ENCODE measurements around the gene CDR2L. TPM values are rescaled to one million over a fixed set of nuclear protein-coding genes. Genes with fewer than 3 reads are reported as not detected.
"Not testable (repeated sequence)": the region's sequence is repeated elsewhere in the genome, so short reads cannot be mapped to it uniquely, and the experiment has no call there.

Gene CDR2L
- total RNA-seq, 1 donor from 2014 or later = 52.3 TPM

GRCh38 chr17:74981318-74981978 is 6.0 kb upstream of the CDR2L start:
- peak overlapping the region; percentile 64 for H3K4me3 ChIP-seq (ENCODE audit: low read depth, low read length)
- H3K27me3 ChIP-seq (ENCODE audit: control insufficient read depth, insufficient read depth, low read length) = no peaks in the 10 kb centered on the region
- no peak for TF ChIP-seq CTCF (IDR thresholded peaks at IDR 0.05; ENCODE audit: insufficient read depth, low read length, poor library complexity, severe bottlenecking)
- DNase-seq (ENCODE audit: low read depth) = no peak
- H3K36me3 ChIP-seq (ENCODE audit: control insufficient read depth, insufficient read depth, low read length) = no peaks in the 10 kb centered on the region

- TF ChIP-seq CTCF (IDR thresholded peaks at IDR 0.05; ENCODE audit: insufficient read depth, low read length, poor library complexity, severe bottlenecking) = no peak
- DNase-seq (ENCODE audit: low read depth) = no peak
- no peaks in the 10 kb centered on the region for H3K36me3 ChIP-seq (ENCODE audit: control insufficient read depth, insufficient read depth, low read length)
- H3K4me3 ChIP-seq (ENCODE audit: low read depth, low read length) = peak overlapping the region; percentile 64
- no peaks in the 10 kb centered on the region for H3K27me3 ChIP-seq (ENCODE audit: control insufficient read depth, insufficient read depth, low read length)
Measured at GRCh38 chr17:74981979-74982662, 5.3 kb upstream of the CDR2L start.

- peak overlapping the region; percentile 64 for H3K4me3 ChIP-seq (ENCODE audit: low read depth, low read length)
- not testable (repeated sequence) for DNase-seq (ENCODE audit: low read depth); H3K36me3 ChIP-seq (ENCODE audit: control insufficient read depth, insufficient read depth, low read length); H3K27me3 ChIP-seq (ENCODE audit: control insufficient read depth, insufficient read depth, low read length)
Measured at GRCh38 chr17:74982663-74983313, 4.6 kb upstream of the CDR2L start.

GRCh38 chr17:74986206-74986576 is 1.2 kb upstream of the CDR2L start:
- no peak for DNase-seq (ENCODE audit: low read depth)
- Histone ChIP-seq H3K36me3 (ENCODE audit: control insufficient read depth, insufficient read depth, low read length) (no peaks in the 10 kb centered on the region), H3K4me3 (ENCODE audit: low read depth, low read length) (no peak overlapping the region), H3K27me3 (ENCODE audit: control insufficient read depth, insufficient read depth, low read length) (no peaks in the 10 kb centered on the region)
- TF ChIP-seq CTCF (IDR thresholded peaks at IDR 0.05; ENCODE audit: insufficient read depth, low read length, poor library complexity, severe bottlenecking) = no peak

- TF ChIP-seq CTCF (IDR thresholded peaks at IDR 0.05; ENCODE audit: insufficient read depth, low read length, poor library complexity, severe bottlenecking) = peak; percentile 49
- H3K36me3 ChIP-seq (ENCODE audit: control insufficient read depth, insufficient read depth, low read length) = no peaks in the 10 kb centered on the region
- DNase-seq (ENCODE audit: low read depth) = no peak
- no peaks in the 10 kb centered on the region for H3K27me3 ChIP-seq (ENCODE audit: control insufficient read depth, insufficient read depth, low read length)
- H3K4me3 ChIP-seq (ENCODE audit: low read depth, low read length) = peak overlapping the region; percentile 66
Measured at GRCh38 chr17:74987909-74988711, 678 bp downstream of the CDR2L start.

GRCh38 chr17:74990581-74991105 is 3.2 kb downstream of the CDR2L start:
- no peak for DNase-seq (ENCODE audit: low read depth)
- no peak for TF ChIP-seq CTCF (IDR thresholded peaks at IDR 0.05; ENCODE audit: insufficient read depth, low read length, poor library complexity, severe bottlenecking)
- H3K27me3 ChIP-seq (ENCODE audit: control insufficient read depth, insufficient read depth, low read length) = no peaks in the 10 kb centered on the region
- no peaks in the 10 kb centered on the region for H3K36me3 ChIP-seq (ENCODE audit: control insufficient read depth, insufficient read depth, low read length)
- H3K4me3 ChIP-seq (ENCODE audit: low read depth, low read length) = no peak overlapping the region

All from kidney epithelial cell (primary cell).